Dermis microvascular lymphatic vessel endothelial cell (primary cell): ENCODE measurements around the gene PIK3CD. TPM values are rescaled to one million over a fixed set of nuclear protein-coding genes. Genes with fewer than 3 reads are reported as not detected.
"Not testable (repeated sequence)": the region's sequence is repeated elsewhere in the genome, so short reads cannot be mapped to it uniquely, and the experiment has no call there.

Experiments used
- DNase-seq, 2 donors: peaks; one replicate each; pipeline versions ENCODE4 v3.0.0 to v3.0.0-alpha.2; 2010; ENCODE audit warnings: low read depth in 2 of 2
- total RNA-seq: library from RNA; depleted of rRNA; stranded (reverse); fragments of >200 nt; gene quantifications from 2 replicates; pipeline ENCODE4 v1.2.1, GENCODE V29; 2014

Gene PIK3CD
- total RNA-seq, 1 donor from 2014 or later: 1.9 TPM

DNA sequence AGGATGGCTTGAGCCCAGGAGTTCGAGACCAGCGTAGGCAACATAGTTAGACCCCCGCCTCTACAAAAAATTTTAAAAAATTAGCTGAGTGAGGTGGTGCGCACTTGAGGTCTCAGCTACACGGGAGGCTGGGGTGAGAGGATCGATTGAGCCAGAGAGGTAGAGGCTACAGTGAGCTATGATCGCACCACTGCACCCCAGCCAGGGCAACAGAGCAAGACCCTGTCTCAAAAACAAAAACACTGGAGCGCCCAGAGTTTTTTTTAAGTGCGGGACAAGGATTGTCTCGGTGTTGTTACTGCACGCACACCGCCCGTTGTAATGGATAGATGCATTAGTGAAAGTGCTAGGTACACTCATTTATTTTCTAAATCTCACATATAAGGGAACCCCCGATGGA, 37.1 kb downstream of the PIK3CD start:
- DNase-seq: no peak

DNA sequence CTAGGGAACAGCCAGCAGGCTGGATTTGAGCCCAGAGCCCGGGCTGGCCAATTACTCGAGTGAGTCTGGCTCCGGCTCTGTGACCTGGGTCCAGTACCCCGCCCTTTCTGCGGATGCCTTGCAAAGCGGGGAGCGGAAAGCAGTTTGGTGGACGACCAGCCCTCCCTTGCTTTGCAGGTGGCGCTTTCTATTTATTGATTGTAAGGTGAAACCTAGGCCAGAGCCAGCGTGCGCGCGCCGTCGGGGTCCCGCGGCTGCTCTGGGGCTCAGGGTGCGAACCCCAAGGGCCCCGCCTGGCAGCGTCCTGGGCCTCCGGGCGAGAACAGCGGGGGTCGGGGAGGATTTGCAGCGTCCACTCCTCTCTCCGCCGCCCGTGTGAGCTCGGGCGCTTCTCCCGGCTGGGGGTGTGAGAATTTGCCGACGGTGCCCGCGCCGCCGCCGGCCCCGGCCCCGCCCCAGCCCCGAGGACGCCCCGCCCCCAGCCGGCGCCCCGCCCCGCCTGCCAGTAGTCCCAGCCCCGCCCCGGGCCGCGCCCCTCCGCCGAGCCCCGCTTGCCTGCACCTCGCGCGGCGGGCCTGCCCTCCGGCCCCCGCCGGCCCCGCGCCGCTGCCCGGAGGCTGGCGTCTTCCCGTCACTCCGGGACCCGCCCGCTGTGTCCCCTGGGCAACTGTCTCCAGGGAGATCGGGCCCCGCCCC, 37.6 kb downstream of the PIK3CD start:
- peak; percentile 20 to 68 for DNase-seq

GRCh38 chr1:9689971-9690381, 38.4 kb downstream of the PIK3CD start:
- DNase-seq: peak in 1 of 2 donors; percentile 29

GRCh38 chr1:9690440-9691107, 39.0 kb downstream of the PIK3CD start:
- DNase-seq: no peak

- no peak for DNase-seq
Observed at GRCh38 chr1:9691108-9691445, 39.5 kb downstream of the PIK3CD start.

- DNase-seq: no peak
Observed at GRCh38 chr1:9691691-9692090, 40.2 kb downstream of the PIK3CD start.

DNA sequence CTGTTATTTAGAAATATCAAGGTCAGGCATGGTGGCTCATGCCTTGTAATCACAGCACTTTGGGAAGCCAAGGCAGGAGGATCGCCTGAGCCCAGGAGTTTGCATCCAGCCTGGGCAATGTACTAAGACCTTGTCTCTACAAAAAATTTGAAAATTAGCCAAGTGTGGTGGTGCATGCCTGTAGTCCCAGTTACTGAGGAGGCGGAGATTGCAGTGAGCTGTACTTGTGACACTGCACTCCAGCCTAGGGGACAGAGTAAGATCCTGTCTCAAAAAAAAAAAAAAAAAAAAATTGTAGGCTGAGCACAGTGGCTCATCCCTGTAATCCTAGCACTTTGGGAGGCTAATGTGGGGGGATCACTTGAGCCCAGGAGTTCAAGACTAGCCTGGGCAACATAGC, 45.3 kb downstream of the PIK3CD start:
- no peak for DNase-seq

DNA sequence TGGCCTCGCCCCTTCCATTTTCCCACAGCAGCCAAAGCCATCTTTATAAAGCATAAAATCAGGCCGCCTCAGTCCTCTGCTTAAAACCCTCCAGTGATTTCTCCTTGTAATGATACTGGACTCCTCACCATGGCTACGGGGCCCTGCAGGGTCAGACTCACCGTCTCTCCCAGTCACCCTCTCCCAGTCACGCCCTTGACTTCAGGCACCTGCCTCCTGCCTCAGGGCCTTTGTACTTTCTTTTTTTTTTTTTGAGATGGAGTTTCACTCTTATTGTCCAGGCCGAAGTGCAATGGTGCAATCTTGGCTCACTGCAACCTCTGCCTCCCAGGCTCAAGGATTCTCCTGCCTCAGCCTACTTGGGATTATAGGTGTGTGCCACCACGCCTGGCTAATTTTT, 47.8 kb downstream of the PIK3CD start:
- no peak for DNase-seq

- DNase-seq: peak in 1 of 2 donors; percentile 18
Observed at GRCh38 chr1:9700340-9700739, 48.8 kb downstream of the PIK3CD start.

DNA sequence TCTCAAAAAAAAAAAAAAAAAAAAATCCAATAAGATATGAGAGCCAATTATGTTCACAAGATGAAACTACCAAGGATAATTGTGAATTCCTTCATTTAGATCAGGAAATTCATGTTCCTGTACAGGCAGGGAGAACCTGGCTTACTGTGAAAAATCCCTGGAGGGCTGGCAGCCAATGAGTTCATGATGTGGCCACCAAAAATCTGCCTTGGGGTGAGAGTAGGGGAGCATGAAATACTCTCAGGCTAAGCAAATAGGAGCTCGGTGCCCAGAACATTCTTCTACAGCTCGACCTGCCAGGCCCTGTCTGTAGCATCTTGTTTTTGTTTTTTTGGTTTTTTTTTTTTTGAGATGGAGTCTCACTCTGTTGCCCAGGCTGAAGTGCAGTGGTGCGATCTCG, 50.1 kb downstream of the PIK3CD start:
- no peak for DNase-seq

DNA sequence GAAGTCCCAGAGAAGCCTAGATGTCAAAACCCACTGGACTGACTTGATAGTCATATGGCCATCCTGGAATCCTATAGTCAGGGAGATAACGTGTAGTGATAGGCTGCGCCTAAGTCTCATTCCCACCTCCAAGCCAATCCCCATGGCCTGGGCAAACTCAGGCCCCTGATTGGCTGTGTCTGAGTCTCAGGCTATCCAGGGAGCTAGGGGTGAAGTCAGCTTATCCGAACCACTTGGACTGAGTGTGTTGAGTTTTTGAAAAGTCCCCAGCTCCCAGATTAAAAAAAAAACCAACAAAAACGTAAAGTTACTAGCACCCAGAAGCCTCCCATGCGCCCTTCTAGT, 51.6 kb downstream of the PIK3CD start:
- DNase-seq: no peak

DNA sequence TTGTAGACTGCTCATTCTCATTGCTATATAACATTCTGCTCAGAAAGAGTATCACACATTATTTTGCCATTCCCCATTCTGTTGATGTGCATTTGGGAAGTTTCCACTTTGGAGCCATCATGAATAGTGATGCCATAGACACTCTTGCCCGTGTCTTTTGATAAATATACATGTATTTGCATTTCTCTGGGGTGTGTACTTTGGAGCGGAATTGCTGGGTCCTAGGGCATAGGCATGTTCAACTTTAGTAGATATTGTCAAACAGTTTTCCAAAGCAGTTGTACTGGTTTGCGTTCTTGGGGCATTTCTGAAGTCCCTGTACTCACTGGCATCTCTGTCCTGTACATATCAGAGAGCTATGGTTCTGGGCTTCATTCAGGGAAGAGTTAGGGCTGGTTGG, 52.1 kb downstream of the PIK3CD start:
- no peak for DNase-seq

- no peak for DNase-seq
Observed at GRCh38 chr1:9705337-9706093, 54.0 kb downstream of the PIK3CD start.

GRCh38 chr1:9706178-9706577, 54.6 kb downstream of the PIK3CD start:
- no peak for DNase-seq

DNA sequence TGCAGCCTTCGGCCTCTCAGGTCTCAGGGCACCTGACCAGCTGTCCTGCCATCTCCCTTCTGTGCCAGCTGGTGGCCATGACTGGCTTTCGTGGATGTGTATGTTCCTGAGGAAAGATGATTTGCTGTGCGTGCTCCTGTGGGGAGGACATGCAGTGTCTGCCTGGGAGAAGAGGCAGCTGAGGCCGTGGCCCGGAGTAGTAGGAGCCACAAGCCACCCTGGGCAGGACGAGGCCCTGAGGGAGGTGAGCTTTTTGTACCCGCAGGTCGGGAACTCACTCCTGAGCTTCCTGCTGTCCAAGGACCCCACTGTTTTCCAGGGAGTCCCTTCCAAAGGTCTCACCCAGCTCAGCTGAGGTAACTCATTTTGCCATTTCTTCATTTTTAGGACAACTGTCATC, 58.5 kb downstream of the PIK3CD start:
- DNase-seq: no peak

GRCh38 chr1:9711466-9712020, 60.0 kb downstream of the PIK3CD start:
- no peak for DNase-seq

GRCh38 chr1:9712767-9713166, 61.2 kb downstream of the PIK3CD start:
- not testable (repeated sequence) for DNase-seq

- no peak for DNase-seq
Observed at GRCh38 chr1:9714257-9714718, 62.8 kb downstream of the PIK3CD start.

DNA sequence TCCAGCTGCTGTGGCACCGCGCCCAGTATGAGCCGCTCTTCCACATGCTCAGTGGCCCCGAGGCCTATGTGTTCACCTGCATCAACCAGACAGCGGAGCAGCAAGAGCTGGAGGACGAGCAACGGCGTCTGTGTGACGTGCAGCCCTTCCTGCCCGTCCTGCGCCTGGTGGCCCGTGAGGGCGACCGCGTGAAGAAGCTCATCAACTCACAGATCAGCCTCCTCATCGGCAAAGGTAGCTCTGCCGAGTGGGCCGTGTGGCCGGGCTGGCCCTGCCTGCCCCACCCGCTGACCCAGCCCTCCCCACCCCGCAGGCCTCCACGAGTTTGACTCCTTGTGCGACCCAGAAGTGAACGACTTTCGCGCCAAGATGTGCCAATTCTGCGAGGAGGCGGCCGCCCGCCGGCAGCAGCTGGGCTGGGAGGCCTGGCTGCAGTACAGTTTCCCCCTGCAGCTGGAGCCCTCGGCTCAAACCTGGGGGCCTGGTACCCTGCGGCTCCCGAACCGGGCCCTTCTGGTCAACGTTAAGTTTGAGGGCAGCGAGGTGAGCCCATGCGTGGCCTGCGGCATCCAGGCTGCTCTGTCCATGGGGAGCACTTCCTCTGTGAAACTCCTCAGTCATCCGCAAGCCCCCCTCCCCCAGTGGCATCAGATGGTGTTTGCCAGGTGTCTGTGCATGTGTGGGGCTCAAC, 64.2 kb downstream of the PIK3CD start:
- DNase-seq: no peak

DNA sequence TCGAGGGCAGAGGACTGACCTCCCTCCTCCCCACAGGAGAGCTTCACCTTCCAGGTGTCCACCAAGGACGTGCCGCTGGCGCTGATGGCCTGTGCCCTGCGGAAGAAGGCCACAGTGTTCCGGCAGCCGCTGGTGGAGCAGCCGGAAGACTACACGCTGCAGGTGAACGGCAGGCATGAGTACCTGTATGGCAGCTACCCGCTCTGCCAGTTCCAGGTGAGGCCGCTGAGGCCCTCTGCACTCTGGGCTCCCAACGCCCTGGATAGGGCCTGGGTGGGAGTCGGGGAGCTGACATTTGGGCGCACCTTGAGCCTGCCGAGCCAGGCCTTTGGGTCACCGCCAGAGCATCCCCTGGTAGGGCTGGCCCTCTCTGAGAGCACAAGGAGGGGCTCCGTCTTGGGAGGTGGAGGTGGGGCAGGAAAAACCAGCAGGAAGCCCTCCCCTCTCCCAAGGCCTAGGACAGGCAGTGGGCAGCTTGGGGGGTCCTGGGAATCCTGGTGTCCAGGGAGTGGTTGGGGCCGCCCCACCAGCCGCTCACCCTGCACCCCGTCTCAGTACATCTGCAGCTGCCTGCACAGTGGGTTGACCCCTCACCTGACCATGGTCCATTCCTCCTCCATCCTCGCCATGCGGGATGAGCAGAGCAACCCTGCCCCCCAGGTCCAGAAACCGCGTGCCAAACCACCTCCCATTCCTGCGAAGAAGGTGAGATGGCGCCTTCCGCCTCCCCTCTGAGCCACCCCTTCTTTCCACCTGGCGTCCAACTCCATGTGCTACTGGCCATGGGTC, 65.1 kb downstream of the PIK3CD start:
- DNase-seq: no peak
